HepG2 (cell line): ENCODE measurements around the gene XRCC5. TPM values are rescaled to one million over a fixed set of nuclear protein-coding genes. Genes with fewer than 3 reads are reported as not detected.

Source experiments
- ATAC-seq: fragments of 200-7000 bp; cut with Tn5 transposase; 3 replicates; pipeline ENCODE4 v1.9.1; 2020; ENCODE audit warnings: mild to moderate bottlenecking, moderate library complexity
- BruUV-seq: library from RNA; stranded (reverse); fragments of 400-500 nt; replicated peaks from 2 replicates; lab custom pipeline; 2021; lab: Mats Ljungman, UMichigan
- CTCF ChIA-PET: fragments of 300-600 bp; formaldehyde crosslinking; extraction: SDS; loops from one replicate; lab custom pipeline; 2021; ENCODE audit warnings: low total read pairs, inconsistent platforms, low intra/inter-chr PET ratio; lab: Yijun Ruan, JAX
- POLR2A ChIA-PET: fragments of 350-600 bp; sonication (Branson Sonifier 250); formaldehyde crosslinking; loops from one replicate; lab custom pipeline; 2020; ENCODE audit warnings: antibody characterized with exemption, inconsistent platforms; lab: Yijun Ruan, JAX
- DNase-seq: peaks from one replicate; pipeline ENCODE4 v3.0.0-alpha.2; 2015; ENCODE audit warnings: low spot score
- FAIRE-seq: peaks from 3 replicates; lab custom pipeline; 2011; peaks lifted over from hg19 to GRCh38; lab: Jason Lieb, UNC
- H2AFZ ChIP-seq: one replicate; pipeline ENCODE4 v1.6.1; 2011; ENCODE audit warnings: low read length, inconsistent platforms
- H3K27ac ChIP-seq: fragments of 300-600 bp; 3 replicates; pipeline ENCODE4 v1.8.0; 2011; ENCODE audit warnings: mixed run types, mild to moderate bottlenecking, mixed read lengths, low read length, inconsistent platforms; ENCODE audit not compliant: insufficient read depth; ENCODE audit errors: extremely low read length
- H3K27me3 ChIP-seq, 2 experiments: fragments of 200-600 bp in 1 of 2; 2 replicates in 1 of 2; 3 replicates in 1 of 2; pipeline versions ENCODE4 v1.6.0 to v1.8.0; 2011; ENCODE audit warnings: low read length in 2 of 2, mild to moderate bottlenecking in 2 of 2, moderate library complexity in 2 of 2, inconsistent platforms in 1 of 2; ENCODE audit not compliant: insufficient read depth in 2 of 2, control insufficient read depth in 1 of 2
- H3K36me3 ChIP-seq, 2 experiments: fragments of 200-600 bp in 1 of 2; replicated peaks in 1 of 2; 2 replicates in 1 of 2; 3 replicates in 1 of 2; pipeline versions ENCODE4 v1.5.1 to v1.8.0; 2011; ENCODE audit warnings: low read length in 2 of 2, inconsistent platforms in 1 of 2; ENCODE audit not compliant: insufficient read depth in 2 of 2, control insufficient read depth in 1 of 2
- H3K4me1 ChIP-seq: 2 replicates; pipeline ENCODE4 v1.5.1; 2012; ENCODE audit warnings: low read length, inconsistent platforms; ENCODE audit not compliant: insufficient read depth
- H3K4me2 ChIP-seq: 2 replicates; pipeline ENCODE4 v1.6.0; 2011; ENCODE audit warnings: low read depth, low read length, inconsistent platforms
- H3K4me3 ChIP-seq, 3 experiments: fragments of 200-600 bp in 1 of 3; sonication (generic), shearing (Covaris generic) in 1 of 3; replicated peaks in 1 of 3; 2 replicates each; pipeline ENCODE4 v1.5.1; 2011 to 2016; ENCODE audit warnings: low read length in 3 of 3, inconsistent platforms in 2 of 3, low read depth in 2 of 3, mild to moderate bottlenecking in 2 of 3, control low read depth in 1 of 3, mixed read lengths in 1 of 3; ENCODE audit not compliant: insufficient read depth in 1 of 3
- H3K79me2 ChIP-seq: one replicate; pipeline ENCODE4 v1.6.1; 2011; ENCODE audit warnings: low read length, inconsistent platforms; ENCODE audit not compliant: insufficient read depth
- H3K9ac ChIP-seq: 2 replicates; pipeline ENCODE4 v1.6.0; 2011; ENCODE audit warnings: mild to moderate bottlenecking, low read depth, low read length, inconsistent platforms; ENCODE audit not compliant: insufficient read depth
- H3K9me3 ChIP-seq: 2 replicates; pipeline ENCODE4 v1.5.1; 2012; ENCODE audit warnings: mild to moderate bottlenecking, low read length
- H4K20me1 ChIP-seq: 2 replicates; pipeline ENCODE4 v1.6.0; 2011; ENCODE audit warnings: inconsistent platforms, mild to moderate bottlenecking, low read length, moderate library complexity; ENCODE audit not compliant: insufficient read depth
- AHR ChIP-seq: IDR thresholded peaks from 2 replicates; pipeline ENCODE4 v1.6.1; 2018; ENCODE audit warnings: missing genetic modification reagents, missing compliant biosample characterization
- JARID2 ChIP-seq: sonication (generic); formaldehyde crosslinking; IDR thresholded peaks from 2 replicates; pipeline ENCODE4 v1.8.1; 2023; ENCODE audit warnings: missing genetic modification reagents, inconsistent platforms; ENCODE audit not compliant: insufficient replicate concordance
- MEIS2 ChIP-seq: sonication (generic); formaldehyde crosslinking; IDR thresholded peaks from 2 replicates; pipeline ENCODE4 v1.9.0; 2021; ENCODE audit warnings: mild to moderate bottlenecking, missing genetic modification reagents
- PRMT3 ChIP-seq: sonication (generic); formaldehyde crosslinking; IDR thresholded peaks from 2 replicates; pipeline ENCODE4 v1.8.1; 2022; ENCODE audit warnings: low read depth, mild to moderate bottlenecking, moderate library complexity, missing genetic modification reagents, borderline replicate concordance
- TMF1 ChIP-seq: sonication (generic); formaldehyde crosslinking; IDR thresholded peaks from 2 replicates; pipeline ENCODE4 v1.8.1; 2022; ENCODE audit warnings: low read depth, missing genetic modification reagents
- U2AF2 ChIP-seq: fragments of 200-400 bp; formaldehyde crosslinking; IDR thresholded peaks from 2 replicates; pipeline ENCODE4 v1.6.1; 2017; ENCODE audit warnings: low read depth, mild to moderate bottlenecking, low read length
- ZBTB3 ChIP-seq: sonication (generic); formaldehyde crosslinking; IDR thresholded peaks from 2 replicates; pipeline ENCODE4 v1.4.0; 2020; ENCODE audit warnings: low read depth, mild to moderate bottlenecking, moderate library complexity, missing genetic modification reagents, borderline replicate concordance
- ZBTB7B ChIP-seq: sonication (generic); formaldehyde crosslinking; IDR thresholded peaks from 2 replicates; pipeline ENCODE4 v1.4.0; 2020; ENCODE audit warnings: missing genetic modification reagents
- ZNF17 ChIP-seq: sonication (generic); formaldehyde crosslinking; IDR thresholded peaks from 2 replicates; pipeline ENCODE4 v1.5.0; 2020; ENCODE audit warnings: mild to moderate bottlenecking, missing genetic modification reagents
- ZNF34 ChIP-seq: sonication (generic); formaldehyde crosslinking; IDR thresholded peaks from 2 replicates; pipeline ENCODE4 v1.4.0; 2020; ENCODE audit warnings: mild to moderate bottlenecking, missing genetic modification reagents, borderline replicate concordance
- ZNF510 ChIP-seq: sonication (generic); formaldehyde crosslinking; IDR thresholded peaks from 2 replicates; pipeline ENCODE4 v1.4.0; 2020; ENCODE audit warnings: low read depth, mild to moderate bottlenecking, missing genetic modification reagents
- WGBS: methylation state at CpG from one replicate; pipeline ENCODE4 v1.1.6; 2017; ENCODE audit warnings: low lambda C conversion rate; 5-methylcytosine and 5-hydroxymethylcytosine counted together
- in situ Hi-C: cut with HindIII; loops from 2 replicates; pipeline ENCODE4 v1.10.0; 2017; ENCODE audit warnings: low pct_unique_long_range_greater_than_20kb; ENCODE audit not compliant: extremely low pct_ligation_motif_present
- intact Hi-C: fragments of 100-400 bp; cut with micrococcal nuclease; formaldehyde crosslinking; loops from one replicate; pipeline ENCODE4 v1.10.0; 2022; ENCODE audit not compliant: unreplicated experiment
- polyA plus RNA-seq, 8 experiments: library from polyadenylated mRNA; depleted of rRNA in 3 of 8; stranded (reverse) in 7 of 8; unstranded in 1 of 8; fragments of >200 nt; fragmentation: Illumina TruSeq in 4 of 8; extraction: Trizol in 4 of 8; gene quantifications; 2 replicates each; pipeline versions ENCODE4 v1.2.1 to v1.2.3, GENCODE V29; 2011 to 2016; ENCODE audit warnings: low read depth in 4 of 8, missing spikeins in 1 of 8, mixed read lengths in 1 of 8; ENCODE audit not compliant: insufficient read depth in 1 of 8
- total RNA-seq, 5 experiments: library from RNA; depleted of rRNA; stranded (reverse); fragments of >200 nt; fragmentation: Illumina TruSeq; extraction: Trizol; gene quantifications; 2 replicates each; pipeline ENCODE4 v1.2.3, GENCODE V29; 2016; ENCODE audit warnings: low read depth in 1 of 5
- TF ChIP-seq, protein P1 (sequence below): sonication (generic); formaldehyde crosslinking; IDR thresholded peaks from 2 replicates; pipeline ENCODE4 v1.5.0; 2020; ENCODE audit warnings: mild to moderate bottlenecking, missing genetic modification reagents, borderline replicate concordance
- TF ChIP-seq, protein P2 (sequence below): sonication (generic); formaldehyde crosslinking; IDR thresholded peaks from 2 replicates; pipeline ENCODE4 v1.9.0; 2021; ENCODE audit warnings: missing genetic modification reagents, mild to moderate bottlenecking, borderline replicate concordance

Gene XRCC5
- total and polyA plus RNA-seq, 2 of the 13 experiments (the other 11 are each of a cell fraction or from before 2014, with no cell fraction given), result 264 to 454 TPM

DNA sequence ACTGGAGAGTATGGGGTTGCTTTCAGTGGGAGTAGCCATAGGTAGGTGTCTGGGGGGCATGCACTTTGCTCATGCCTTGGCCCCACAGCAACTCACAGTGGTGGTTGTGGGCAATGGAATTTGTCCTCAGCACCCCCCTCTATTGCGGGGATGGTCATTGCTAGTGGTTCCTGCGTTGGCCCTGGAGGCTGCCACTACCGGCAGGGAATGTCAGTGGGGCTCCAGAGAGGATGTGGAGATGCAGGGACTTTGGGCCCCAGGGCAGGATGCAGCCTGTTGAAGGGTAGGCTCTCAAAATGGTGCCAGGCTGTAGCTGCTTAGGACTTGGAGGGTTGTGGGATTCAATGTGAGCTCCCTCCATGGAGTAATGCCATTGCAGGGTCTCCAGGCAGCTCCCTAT, 125.0 kb downstream of the XRCC5 start:
- no peaks in the 10 kb centered on the region; a peak in 2 of 5 replicates for H3K27me3 ChIP-seq
- FAIRE-seq, result no peak
- H3K4me2 ChIP-seq, result no peak overlapping the region
- in situ Hi-C loops (no loop called here), intact Hi-C loops (no loop called here)
- H3K27ac ChIP-seq, result no peak overlapping the region
- H3K9ac ChIP-seq, result no peak overlapping the region
- WGBS, result 38% methylated on average over 3 of the region's 3 CpGs
- POLR2A ChIA-PET, result no interaction called here
- no peaks in the 10 kb centered on the region for H4K20me1 ChIP-seq
- no peaks in the 10 kb centered on the region for H3K4me1 ChIP-seq
- CTCF ChIA-PET, result no interaction called here
- DNase-seq, result no peak
- no peak overlapping the region for H3K4me3 ChIP-seq
- no peak overlapping the region for H2AFZ ChIP-seq
- no peaks in the 10 kb centered on the region for H3K36me3 ChIP-seq
- BruUV-seq, result no TSS peak
- peaks cover 23% of the 10 kb centered on the region for H3K9me3 ChIP-seq
- H3K79me2 ChIP-seq, result no peaks in the 10 kb centered on the region
- no peak for ATAC-seq
- TF ChIP-seq, protein P1, sequence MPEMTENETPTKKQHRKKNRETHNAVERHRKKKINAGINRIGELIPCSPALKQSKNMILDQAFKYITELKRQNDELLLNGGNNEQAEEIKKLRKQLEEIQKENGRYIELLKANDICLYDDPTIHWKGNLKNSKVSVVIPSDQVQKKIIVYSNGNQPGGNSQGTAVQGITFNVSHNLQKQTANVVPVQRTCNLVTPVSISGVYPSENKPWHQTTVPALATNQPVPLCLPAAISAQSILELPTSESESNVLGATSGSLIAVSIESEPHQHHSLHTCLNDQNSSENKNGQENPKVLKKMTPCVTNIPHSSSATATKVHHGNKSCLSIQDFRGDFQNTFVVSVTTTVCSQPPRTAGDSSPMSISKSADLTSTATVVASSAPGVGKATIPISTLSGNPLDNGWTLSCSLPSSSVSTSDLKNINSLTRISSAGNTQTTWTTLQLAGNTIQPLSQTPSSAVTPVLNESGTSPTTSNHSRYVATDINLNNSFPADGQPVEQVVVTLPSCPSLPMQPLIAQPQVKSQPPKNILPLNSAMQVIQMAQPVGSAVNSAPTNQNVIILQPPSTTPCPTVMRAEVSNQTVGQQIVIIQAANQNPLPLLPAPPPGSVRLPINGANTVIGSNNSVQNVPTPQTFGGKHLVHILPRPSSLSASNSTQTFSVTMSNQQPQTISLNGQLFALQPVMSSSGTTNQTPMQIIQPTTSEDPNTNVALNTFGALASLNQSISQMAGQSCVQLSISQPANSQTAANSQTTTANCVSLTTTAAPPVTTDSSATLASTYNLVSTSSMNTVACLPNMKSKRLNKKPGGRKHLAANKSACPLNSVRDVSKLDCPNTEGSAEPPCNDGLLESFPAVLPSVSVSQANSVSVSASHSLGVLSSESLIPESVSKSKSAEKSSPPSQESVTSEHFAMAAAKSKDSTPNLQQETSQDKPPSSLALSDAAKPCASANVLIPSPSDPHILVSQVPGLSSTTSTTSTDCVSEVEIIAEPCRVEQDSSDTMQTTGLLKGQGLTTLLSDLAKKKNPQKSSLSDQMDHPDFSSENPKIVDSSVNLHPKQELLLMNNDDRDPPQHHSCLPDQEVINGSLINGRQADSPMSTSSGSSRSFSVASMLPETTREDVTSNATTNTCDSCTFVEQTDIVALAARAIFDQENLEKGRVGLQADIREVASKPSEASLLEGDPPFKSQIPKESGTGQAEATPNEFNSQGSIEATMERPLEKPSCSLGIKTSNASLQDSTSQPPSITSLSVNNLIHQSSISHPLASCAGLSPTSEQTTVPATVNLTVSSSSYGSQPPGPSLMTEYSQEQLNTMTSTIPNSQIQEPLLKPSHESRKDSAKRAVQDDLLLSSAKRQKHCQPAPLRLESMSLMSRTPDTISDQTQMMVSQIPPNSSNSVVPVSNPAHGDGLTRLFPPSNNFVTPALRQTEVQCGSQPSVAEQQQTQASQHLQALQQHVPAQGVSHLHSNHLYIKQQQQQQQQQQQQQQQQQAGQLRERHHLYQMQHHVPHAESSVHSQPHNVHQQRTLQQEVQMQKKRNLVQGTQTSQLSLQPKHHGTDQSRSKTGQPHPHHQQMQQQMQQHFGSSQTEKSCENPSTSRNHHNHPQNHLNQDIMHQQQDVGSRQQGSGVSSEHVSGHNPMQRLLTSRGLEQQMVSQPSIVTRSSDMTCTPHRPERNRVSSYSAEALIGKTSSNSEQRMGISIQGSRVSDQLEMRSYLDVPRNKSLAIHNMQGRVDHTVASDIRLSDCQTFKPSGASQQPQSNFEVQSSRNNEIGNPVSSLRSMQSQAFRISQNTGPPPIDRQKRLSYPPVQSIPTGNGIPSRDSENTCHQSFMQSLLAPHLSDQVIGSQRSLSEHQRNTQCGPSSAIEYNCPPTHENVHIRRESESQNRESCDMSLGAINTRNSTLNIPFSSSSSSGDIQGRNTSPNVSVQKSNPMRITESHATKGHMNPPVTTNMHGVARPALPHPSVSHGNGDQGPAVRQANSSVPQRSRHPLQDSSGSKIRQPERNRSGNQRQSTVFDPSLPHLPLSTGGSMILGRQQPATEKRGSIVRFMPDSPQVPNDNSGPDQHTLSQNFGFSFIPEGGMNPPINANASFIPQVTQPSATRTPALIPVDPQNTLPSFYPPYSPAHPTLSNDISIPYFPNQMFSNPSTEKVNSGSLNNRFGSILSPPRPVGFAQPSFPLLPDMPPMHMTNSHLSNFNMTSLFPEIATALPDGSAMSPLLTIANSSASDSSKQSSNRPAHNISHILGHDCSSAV (CRISPR knock-in tag), result no peak
- TF ChIP-seq PRMT3 (CRISPR knock-in tag) (no peak), MEIS2 (CRISPR knock-in tag) (no peak), ZBTB7B (CRISPR knock-in tag) (no peak), U2AF2 (no peak), ZNF510 (no peak), ZNF34 (CRISPR knock-in tag) (no peak), JARID2 (CRISPR knock-in tag) (no peak), TMF1 (no peak), ZBTB3 (CRISPR knock-in tag) (no peak), ZNF17 (CRISPR knock-in tag) (no peak), AHR (CRISPR knock-in tag) (no peak)
- TF ChIP-seq, protein P2, sequence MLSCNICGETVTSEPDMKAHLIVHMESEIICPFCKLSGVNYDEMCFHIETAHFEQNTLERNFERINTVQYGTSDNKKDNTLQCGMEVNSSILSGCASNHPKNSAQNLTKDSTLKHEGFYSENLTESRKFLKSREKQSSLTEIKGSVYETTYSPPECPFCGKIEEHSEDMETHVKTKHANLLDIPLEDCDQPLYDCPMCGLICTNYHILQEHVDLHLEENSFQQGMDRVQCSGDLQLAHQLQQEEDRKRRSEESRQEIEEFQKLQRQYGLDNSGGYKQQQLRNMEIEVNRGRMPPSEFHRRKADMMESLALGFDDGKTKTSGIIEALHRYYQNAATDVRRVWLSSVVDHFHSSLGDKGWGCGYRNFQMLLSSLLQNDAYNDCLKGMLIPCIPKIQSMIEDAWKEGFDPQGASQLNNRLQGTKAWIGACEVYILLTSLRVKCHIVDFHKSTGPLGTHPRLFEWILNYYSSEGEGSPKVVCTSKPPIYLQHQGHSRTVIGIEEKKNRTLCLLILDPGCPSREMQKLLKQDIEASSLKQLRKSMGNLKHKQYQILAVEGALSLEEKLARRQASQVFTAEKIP, result no peak
